GM19463 (cell line): ENCODE measurements around the gene CNOT3.
"Not testable (repeated sequence)": the region's sequence is repeated elsewhere in the genome, so short reads cannot be mapped to it uniquely, and the experiment has no call there.

ENCODE experiments used
- ATAC-seq: cut with Tn5 transposase; IDR thresholded peaks from one replicate; pipeline ENCODE4 v1.9.1; 2021; ENCODE audit warnings: mild to moderate bottlenecking, moderate library complexity; ENCODE audit not compliant: unreplicated experiment

CNOT3 gene

DNA sequence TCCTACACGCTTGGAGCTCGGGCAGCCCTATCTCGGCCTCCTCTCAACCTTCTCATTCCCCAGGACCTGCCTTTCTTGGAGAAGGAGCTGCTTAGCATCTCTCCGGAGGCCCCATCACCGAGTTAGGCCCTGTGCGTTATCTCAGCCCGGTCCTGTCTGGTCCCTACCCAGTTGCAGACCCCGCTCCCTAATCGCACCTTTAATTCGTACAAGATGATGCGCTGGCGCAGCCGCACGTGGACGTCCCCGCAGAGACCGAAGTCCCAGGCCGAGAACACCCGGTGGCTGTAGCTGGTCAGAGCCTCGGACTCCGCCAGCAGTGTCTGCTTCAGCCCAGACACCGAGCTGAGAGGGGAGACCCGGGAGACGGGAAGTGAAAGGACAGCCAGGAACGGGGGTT, 27.7 kb downstream of the CNOT3 start:
- ATAC-seq = no peak

- ATAC-seq = no peak
Observed at GRCh38 chr19:54168174-54168917, 30.8 kb downstream of the CNOT3 start.

GRCh38 chr19:54169149-54169740, 31.7 kb downstream of the CNOT3 start:
- no peak for ATAC-seq

- not testable (repeated sequence) for ATAC-seq
Observed at GRCh38 chr19:54171736-54172431, 34.3 kb downstream of the CNOT3 start.

GRCh38 chr19:54172471-54173358, 35.2 kb downstream of the CNOT3 start, which contains the start of gene TMC4:
Gene TMC4 (minus strand): TSS chr19:54173160. CDS start chr19:54173117, 43 bp downstream.
- no peak for ATAC-seq

- no peak for ATAC-seq
Observed at GRCh38 chr19:54173359-54173699, 35.8 kb downstream of the CNOT3 start.

DNA sequence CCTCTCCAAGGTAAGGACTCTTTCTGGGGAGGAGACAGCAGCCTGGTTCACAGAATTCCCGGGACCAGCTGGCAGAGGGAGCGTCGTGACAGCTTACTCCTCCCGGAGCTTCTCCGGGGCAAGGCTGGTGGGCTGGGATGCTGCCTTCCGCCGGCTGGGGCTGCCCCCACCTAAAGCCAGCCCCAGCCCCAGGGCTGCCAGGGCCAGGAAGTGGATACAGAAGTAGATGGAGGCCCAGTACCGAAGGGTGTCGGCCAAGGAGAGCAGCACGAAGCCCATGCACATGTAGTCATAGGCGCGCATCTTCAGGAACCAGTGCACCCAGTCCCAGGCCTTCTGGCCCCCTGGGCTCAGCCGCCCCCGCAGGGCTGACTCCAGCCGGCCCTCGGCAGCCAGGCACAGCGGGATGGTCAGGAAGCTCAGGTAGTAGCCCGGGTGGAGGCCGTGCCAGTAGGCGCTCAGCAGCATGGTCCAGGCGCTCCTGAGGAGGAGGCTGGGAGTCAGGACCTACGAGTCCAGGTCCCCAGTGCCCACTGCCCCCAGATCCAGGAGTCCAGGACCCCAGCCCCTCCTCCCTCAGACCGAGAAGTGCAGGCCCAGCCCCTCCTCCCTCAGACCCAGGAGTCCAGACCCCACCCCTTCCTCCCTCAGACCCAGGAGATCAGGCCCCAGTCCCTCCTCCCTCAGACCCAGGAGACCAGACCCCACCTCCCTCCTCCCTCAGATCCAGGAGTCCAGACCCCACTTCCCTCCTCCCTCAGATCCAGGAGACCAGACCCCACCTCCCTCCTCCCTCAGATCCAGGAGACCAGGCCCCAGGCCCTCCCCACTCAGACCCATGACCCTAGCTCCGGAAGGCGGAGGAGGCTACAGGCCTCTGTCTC, 36.6 kb downstream of the CNOT3 start:
- ATAC-seq = no peak

GRCh38 chr19:54178581-54179261, 41.2 kb downstream of the CNOT3 start:
- no peak for ATAC-seq

DNA sequence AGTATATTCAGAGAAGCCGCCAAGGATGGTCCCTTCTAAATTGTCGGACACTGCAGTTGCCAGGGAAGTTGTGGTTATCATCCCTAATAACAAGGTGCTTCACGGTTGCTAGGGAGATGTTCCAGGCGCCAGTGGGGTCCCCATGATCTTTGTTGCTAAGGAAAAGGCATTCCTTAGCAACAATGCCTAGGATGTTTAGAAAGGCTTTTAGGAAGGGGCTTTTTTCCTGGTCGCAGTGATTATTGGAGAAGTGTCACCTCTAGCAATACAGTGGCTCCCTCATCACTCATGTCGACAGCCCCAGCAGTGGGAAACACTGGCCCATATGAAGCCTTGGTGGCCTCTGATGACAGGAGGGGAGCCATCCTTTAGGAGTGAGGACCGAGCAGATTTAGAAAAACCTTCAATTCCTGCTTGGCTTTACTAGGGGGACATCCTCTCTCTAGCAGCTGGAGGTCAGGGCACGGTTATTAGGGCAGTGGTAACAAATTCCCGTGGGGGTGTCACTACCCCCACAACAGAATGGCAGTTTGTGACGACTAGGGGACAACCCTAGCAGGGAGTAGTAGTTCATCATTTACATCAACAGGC, 41.8 kb downstream of the CNOT3 start:
- ATAC-seq = no peak

- no peak for ATAC-seq
Observed at GRCh38 chr19:54179921-54180461, 42.4 kb downstream of the CNOT3 start.

GRCh38 chr19:54180691-54181091, 43.1 kb downstream of the CNOT3 start:
- ATAC-seq = no peak

GRCh38 chr19:54181894-54182293, 44.3 kb downstream of the CNOT3 start:
- not testable (repeated sequence) for ATAC-seq

GRCh38 chr19:54183431-54183830, 45.9 kb downstream of the CNOT3 start:
- no peak for ATAC-seq

GRCh38 chr19:54186351-54186750, 48.8 kb downstream of the CNOT3 start:
- no peak for ATAC-seq

- ATAC-seq = no peak
Observed at GRCh38 chr19:54186934-54187381, 49.4 kb downstream of the CNOT3 start.

GRCh38 chr19:54188215-54188871, 50.8 kb downstream of the CNOT3 start:
- ATAC-seq = no peak

DNA sequence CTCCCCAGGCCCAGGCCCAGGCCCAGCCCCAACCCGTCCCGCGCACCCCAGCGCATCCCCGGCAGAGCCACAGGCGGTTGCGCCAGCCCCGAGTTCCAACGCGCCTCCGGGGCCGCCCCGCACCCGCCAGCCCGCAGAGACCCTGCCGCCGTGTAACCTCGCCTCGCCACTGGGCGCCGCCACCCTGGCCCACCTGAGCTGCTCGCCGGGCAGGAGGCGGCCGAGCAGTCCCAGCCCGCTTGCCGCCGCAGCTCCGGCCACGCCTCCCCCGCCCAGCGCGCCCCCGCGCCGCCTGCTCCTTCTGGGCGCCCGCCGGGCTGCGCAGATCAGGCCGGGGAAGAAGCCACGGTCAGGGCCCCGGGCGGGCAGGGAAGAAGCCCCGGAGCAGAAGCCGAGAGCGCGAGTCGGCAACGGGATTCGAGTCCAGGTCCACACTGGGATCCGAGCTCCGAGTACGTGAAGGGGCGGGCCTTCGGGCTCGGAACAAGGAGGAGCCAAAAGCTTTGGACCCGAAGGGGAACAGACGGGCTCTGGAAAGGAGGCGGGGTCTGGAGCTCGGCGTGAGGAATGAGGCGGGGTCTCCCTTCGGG, 51.7 kb downstream of the CNOT3 start, which contains the start of gene MBOAT7:
Gene MBOAT7 (minus strand): TSS at position 436 of the 590 bp plus-strand sequence. CDS start 1,072 bp downstream, outside the sequence.
- ATAC-seq = peak; percentile 15
